HL-60 (cell line): ENCODE measurements around the gene THSD7B.

Source experiments
- DNase-seq, 2 experiments: peaks; one replicate each; pipeline ENCODE4 v3.0.0-alpha.2; 2010 to 2020; ENCODE audit warnings: low read depth in 1 of 2, low spot score in 1 of 2
- H3K27ac ChIP-seq: fragments of 250-450 bp; sonication (Bioruptor Pico); replicated peaks from 2 replicates; pipeline ENCODE4 v1.5.1; 2020; ENCODE audit warnings: mild to moderate bottlenecking, moderate library complexity
- H3K27me3 ChIP-seq: fragments of 250-450 bp; sonication (Bioruptor Pico); 2 replicates; pipeline ENCODE4 v1.5.1; 2021; ENCODE audit warnings: mild to moderate bottlenecking, moderate library complexity; ENCODE audit not compliant: insufficient read depth, poor library complexity, severe bottlenecking
- H3K4me3 ChIP-seq: replicated peaks from 2 replicates; pipeline ENCODE4 v1.5.1; 2011; ENCODE audit warnings: mild to moderate bottlenecking, control low read depth, low read length; ENCODE audit not compliant: insufficient read depth
- GABPA ChIP-seq: IDR thresholded peaks from 2 replicates; pipeline ENCODE4 v1.6.1; 2012; ENCODE audit warnings: low read depth
- POLR2AphosphoS5 ChIP-seq: IDR thresholded peaks from 2 replicates; pipeline ENCODE4 v1.6.1; 2012; ENCODE audit warnings: low read depth
- SPI1 ChIP-seq: IDR thresholded peaks from 2 replicates; pipeline ENCODE4 v1.6.1; 2012; ENCODE audit warnings: low read depth, mild to moderate bottlenecking, borderline replicate concordance
- TF ChIP-seq, protein P1 (sequence below): IDR thresholded peaks from 2 replicates; pipeline ENCODE4 v1.6.1; 2012; ENCODE audit warnings: low read depth; ENCODE audit not compliant: insufficient replicate concordance
- TF ChIP-seq, protein P2 (sequence below): IDR thresholded peaks from one replicate; pipeline ENCODE4 v1.5.1; 2011; ENCODE audit warnings: low read length, control low read depth, inconsistent platforms; ENCODE audit not compliant: insufficient read depth

The THSD7B gene

DNA sequence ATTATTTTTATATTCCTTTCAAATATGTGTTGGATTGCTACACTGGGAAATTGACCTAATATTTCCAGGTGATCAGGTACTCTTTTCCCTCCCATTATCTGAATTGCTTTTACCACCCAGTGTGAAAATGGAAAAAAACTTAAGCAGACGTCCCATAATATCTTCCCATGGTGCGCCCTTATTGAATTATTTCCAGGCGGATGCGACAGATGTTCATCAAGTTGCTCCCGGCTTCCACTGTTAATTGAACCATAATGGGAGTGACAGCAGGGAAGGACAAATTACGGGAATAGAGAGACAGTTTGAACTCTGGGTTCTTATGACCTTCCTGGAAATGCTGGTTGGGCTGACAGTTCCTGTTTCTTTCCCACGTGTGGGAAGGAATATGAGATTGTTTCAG, 93.3 kb downstream of the THSD7B start:
- Histone ChIP-seq H3K4me3 (no peak overlapping the region), H3K27ac (no peak overlapping the region), H3K27me3 (no peaks in the 10 kb centered on the region)
- TF ChIP-seq, protein P1, sequence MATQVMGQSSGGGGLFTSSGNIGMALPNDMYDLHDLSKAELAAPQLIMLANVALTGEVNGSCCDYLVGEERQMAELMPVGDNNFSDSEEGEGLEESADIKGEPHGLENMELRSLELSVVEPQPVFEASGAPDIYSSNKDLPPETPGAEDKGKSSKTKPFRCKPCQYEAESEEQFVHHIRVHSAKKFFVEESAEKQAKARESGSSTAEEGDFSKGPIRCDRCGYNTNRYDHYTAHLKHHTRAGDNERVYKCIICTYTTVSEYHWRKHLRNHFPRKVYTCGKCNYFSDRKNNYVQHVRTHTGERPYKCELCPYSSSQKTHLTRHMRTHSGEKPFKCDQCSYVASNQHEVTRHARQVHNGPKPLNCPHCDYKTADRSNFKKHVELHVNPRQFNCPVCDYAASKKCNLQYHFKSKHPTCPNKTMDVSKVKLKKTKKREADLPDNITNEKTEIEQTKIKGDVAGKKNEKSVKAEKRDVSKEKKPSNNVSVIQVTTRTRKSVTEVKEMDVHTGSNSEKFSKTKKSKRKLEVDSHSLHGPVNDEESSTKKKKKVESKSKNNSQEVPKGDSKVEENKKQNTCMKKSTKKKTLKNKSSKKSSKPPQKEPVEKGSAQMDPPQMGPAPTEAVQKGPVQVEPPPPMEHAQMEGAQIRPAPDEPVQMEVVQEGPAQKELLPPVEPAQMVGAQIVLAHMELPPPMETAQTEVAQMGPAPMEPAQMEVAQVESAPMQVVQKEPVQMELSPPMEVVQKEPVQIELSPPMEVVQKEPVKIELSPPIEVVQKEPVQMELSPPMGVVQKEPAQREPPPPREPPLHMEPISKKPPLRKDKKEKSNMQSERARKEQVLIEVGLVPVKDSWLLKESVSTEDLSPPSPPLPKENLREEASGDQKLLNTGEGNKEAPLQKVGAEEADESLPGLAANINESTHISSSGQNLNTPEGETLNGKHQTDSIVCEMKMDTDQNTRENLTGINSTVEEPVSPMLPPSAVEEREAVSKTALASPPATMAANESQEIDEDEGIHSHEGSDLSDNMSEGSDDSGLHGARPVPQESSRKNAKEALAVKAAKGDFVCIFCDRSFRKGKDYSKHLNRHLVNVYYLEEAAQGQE: no peak
- TF ChIP-seq, protein P2, sequence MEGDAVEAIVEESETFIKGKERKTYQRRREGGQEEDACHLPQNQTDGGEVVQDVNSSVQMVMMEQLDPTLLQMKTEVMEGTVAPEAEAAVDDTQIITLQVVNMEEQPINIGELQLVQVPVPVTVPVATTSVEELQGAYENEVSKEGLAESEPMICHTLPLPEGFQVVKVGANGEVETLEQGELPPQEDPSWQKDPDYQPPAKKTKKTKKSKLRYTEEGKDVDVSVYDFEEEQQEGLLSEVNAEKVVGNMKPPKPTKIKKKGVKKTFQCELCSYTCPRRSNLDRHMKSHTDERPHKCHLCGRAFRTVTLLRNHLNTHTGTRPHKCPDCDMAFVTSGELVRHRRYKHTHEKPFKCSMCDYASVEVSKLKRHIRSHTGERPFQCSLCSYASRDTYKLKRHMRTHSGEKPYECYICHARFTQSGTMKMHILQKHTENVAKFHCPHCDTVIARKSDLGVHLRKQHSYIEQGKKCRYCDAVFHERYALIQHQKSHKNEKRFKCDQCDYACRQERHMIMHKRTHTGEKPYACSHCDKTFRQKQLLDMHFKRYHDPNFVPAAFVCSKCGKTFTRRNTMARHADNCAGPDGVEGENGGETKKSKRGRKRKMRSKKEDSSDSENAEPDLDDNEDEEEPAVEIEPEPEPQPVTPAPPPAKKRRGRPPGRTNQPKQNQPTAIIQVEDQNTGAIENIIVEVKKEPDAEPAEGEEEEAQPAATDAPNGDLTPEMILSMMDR: no peak
- no peak for DNase-seq

DNA sequence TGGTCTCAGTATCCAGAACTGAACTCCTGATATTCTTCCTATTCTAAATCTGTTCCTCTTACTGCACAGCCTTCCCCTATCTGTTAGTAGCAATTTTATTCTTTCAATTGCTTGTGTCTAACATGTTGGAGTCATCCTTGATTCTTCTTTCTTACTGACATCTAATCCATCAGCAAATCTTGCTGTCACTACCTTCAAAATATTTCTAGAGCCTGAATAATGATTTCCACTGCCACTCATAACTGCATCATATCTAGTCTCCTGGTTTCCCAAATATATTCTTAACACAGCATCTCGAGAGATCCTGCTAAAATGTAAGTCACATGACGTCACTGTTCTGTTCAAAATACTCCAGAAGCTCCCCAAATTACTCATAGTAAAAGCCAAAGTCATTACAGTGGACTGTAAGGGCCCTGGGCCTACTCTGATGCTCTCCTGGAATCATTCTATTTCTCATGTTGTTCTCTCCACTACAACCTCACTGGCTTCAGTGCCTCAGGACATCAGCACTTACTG, 95.2 kb downstream of the THSD7B start:
- DNase-seq: no peak
- H3K27me3 ChIP-seq: no peaks in the 10 kb centered on the region
- TF ChIP-seq SPI1: no peak
- TF ChIP-seq GABPA: no peak
- TF ChIP-seq, protein P2: no peak
- TF ChIP-seq, protein P1: no peak
- TF ChIP-seq POLR2AphosphoS5: no peak
- no peak overlapping the region for H3K4me3 ChIP-seq
- H3K27ac ChIP-seq: no peak overlapping the region

DNA sequence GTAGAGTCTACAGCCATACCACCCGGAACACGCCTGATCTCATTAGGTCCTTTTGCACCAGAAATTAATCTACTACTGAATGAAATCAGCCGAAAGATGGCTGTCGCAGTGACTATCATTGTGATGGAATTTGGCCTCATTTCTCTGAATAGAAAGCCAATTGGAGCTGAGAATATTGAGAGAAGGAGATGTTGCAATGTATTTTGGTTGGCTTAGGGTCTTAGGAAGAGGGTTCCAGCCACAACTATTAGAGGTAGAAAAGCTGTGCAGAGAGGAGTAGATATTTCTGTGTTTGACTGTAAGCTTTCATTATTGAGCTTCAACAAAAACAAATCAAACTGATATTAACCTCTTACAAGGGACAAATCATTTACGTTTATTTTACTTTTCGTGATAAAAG, 98.1 kb downstream of the THSD7B start:
- no peak overlapping the region for H3K4me3 ChIP-seq
- no peak for DNase-seq
- TF ChIP-seq SPI1 (no peak), GABPA (no peak), POLR2AphosphoS5 (no peak)
- TF ChIP-seq, protein P2: no peak
- TF ChIP-seq, protein P1: no peak
- H3K27me3 ChIP-seq: no peaks in the 10 kb centered on the region
- H3K27ac ChIP-seq: no peak overlapping the region
